Measurements from ENCODE around the gene TASP1.

GRCh38 chr20:13442986-13443385, 195.7 kb downstream of the TASP1 start:
- TF ChIP-seq, protein P1, sequence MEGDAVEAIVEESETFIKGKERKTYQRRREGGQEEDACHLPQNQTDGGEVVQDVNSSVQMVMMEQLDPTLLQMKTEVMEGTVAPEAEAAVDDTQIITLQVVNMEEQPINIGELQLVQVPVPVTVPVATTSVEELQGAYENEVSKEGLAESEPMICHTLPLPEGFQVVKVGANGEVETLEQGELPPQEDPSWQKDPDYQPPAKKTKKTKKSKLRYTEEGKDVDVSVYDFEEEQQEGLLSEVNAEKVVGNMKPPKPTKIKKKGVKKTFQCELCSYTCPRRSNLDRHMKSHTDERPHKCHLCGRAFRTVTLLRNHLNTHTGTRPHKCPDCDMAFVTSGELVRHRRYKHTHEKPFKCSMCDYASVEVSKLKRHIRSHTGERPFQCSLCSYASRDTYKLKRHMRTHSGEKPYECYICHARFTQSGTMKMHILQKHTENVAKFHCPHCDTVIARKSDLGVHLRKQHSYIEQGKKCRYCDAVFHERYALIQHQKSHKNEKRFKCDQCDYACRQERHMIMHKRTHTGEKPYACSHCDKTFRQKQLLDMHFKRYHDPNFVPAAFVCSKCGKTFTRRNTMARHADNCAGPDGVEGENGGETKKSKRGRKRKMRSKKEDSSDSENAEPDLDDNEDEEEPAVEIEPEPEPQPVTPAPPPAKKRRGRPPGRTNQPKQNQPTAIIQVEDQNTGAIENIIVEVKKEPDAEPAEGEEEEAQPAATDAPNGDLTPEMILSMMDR (IDR thresholded peaks at IDR 0.05; ENCODE audit: extremely low read depth in 1 of 2, insufficient read depth in 1 of 2, low read depth in 1 of 2, low read length in 2 of 2) = no peak
- TF ChIP-seq POLR2A (IDR thresholded peaks at IDR 0.05; ENCODE audit: low read depth, low read length) (no peak), EZH2 (IDR thresholded peaks at IDR 0.05; ENCODE audit: borderline replicate concordance, low read depth, low read length, severe bottlenecking) (no peak), MAX (IDR thresholded peaks at IDR 0.05; ENCODE audit: insufficient read depth, insufficient read length) (no peak), POLR2AphosphoS5 (IDR thresholded peaks at IDR 0.05; ENCODE audit: insufficient read depth, low read depth, low read length) (no peak), FOS (IDR thresholded peaks at IDR 0.05; ENCODE audit: borderline replicate concordance, insufficient read depth, low read length) (no peak)

All from endothelial cell of umbilical vein (primary cell).